OCI-LY1 (cell line): ENCODE data around the gene DSTYK.

Experiments
- CTCF ChIP-seq: fragments of 200-600 bp; sonication (generic), shearing (Covaris generic); IDR thresholded peaks from 2 replicates; pipeline ENCODE4 v1.5.1; 2017; ENCODE audit warnings: mild to moderate bottlenecking, antibody characterized with exemption, low read length, moderate library complexity, mixed read lengths
- EZH2 ChIP-seq: fragments of 200-600 bp; sonication (generic), shearing (Covaris generic); IDR thresholded peaks from 2 replicates; pipeline ENCODE4 v1.8.0; 2017; ENCODE audit warnings: borderline replicate concordance, mixed run types, mild to moderate bottlenecking, antibody characterized with exemption, low read length, moderate library complexity, mixed read lengths

DNA sequence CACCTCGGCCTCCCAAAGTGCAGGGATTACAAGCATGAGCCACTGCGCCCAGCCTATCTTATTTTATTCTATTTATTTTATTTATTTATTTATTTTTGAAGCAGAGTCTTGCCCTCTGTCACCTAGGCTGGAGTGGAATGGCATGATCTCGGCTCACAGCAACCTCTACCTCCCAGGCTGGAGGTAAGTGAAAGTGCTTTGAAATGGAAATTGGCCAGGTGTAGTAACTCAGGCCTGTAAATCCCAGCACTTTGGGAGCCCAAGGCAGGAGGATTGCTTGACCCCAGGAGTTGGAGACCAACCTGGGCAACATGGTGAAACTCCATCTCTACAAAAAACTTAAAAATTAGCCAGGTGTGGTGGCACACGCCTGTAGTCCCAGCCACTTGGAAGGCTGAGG, 5.1 kb upstream of the DSTYK start:
- TF ChIP-seq CTCF: no peak
- no peak for TF ChIP-seq EZH2
